ENCODE results near the gene S100A5.
"Not testable (repeated sequence)": the region's sequence is repeated elsewhere in the genome, so short reads cannot be mapped to it uniquely, and the experiment has no call there.

The S100A5 gene

DNA sequence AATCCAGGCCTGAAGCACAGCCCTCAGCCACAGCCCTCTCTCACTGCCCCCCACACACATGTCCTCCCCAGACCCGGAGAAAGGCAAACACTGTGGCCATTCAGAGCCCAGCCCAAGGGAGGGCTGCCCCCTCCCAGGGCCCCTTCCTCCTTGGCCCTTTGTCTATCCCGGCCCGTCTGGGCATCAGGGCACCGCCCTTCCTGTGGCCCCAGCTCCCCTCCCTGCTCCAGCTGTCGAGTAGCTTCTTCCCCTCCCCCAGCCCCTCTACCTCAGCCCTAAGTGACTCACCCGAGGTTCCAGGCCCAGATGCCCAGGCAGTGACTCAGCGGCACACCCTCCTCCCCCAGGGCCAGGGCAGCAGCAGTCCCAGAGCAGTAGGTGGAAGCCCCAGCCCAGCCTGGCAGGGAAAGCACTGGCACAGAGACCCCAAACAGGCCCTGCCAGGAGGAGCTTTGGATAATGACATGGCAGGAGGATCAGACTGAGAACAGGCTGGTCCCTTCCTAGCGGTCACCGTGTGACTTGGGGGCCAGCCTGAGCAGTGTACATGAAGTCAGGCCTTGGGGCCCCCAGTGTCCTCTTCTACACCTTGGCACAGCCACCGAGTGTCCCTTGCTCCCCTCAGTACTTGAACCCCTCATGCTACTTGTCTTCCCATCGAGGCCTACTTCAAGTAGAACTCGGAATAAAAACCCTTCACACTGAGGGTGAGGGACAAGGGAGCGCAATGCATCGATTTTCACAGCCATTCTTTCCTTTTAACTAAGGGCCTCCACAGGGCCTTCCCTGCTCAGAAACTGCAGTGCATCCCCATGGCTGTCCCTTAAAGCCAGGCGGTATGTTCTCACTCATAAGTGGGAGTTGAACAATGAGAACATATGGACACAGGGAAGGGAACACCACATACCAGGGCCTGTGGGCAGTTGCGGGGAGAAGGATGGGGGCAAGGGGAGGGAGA is 26.0 kb upstream of the S100A5 start:
- DNase-seq: peak; percentile 95

DNA sequence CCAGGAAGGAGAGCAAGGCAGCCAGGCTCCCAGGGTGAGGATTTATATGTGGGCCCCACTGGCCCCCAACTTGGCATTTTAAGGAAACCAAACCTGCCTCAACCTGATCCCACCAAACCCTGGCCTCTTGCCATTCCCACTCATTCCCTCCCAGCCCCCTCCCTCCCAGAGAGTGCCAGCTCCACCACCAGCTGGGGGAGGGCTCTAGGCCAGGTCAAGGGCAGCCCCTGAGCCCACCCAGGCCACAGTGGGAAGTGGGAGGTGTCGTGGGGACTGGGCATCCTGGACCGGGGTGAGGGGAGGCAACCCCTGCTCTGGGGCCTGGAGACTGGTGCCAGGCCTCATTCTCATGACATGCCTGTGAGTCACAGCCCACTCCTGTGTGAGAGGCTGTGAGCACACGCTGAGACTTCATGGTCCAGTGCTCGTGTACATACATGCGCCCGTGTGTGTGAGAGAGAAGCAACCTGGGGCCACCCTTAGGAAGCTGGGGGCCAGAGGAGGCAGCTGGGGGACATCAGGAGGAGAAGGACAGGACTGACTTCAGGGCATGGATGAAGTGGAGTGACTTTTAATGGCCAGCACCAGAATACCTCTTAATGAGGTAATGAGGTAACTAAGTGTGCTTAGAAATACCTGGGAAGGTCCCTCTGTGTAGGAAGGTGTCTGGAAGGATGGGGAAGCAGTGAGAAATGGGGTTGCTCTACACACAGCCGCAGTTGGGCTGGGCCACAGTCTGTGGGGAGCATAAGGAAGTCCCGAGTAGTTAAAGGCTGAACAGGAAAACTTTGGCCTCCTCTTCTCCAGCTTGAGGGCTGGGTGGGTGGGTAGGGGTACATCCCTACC is 25.0 kb upstream of the S100A5 start, which contains the start of gene S100A2:
Gene S100A2, minus strand, starts transcription at position 316 of the 846 bp plus-strand sequence. CDS start 1,967 bp downstream, outside the sequence.
- peak; percentile 76 for DNase-seq

DNA sequence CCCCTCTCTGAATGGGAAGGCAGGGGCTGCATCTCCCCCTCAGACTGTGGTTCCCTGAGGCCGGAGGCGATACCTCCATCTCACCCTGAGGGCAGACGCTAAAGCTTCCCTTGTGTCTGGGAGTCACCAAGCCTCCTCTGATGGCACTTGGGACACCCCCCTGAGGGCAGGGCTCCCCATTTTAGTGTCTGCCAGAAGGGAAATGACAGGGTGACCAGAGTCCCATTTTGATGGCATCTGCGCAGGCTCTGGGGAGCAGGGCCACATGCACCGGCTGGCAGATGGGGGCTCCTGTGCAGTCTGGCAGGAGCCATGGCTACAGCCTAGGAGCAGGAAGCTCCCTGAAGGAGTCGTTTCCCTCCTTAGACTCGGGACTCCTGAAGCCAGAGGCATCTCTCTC is 23.3 kb upstream of the S100A5 start:
- DNase-seq: no peak

DNA sequence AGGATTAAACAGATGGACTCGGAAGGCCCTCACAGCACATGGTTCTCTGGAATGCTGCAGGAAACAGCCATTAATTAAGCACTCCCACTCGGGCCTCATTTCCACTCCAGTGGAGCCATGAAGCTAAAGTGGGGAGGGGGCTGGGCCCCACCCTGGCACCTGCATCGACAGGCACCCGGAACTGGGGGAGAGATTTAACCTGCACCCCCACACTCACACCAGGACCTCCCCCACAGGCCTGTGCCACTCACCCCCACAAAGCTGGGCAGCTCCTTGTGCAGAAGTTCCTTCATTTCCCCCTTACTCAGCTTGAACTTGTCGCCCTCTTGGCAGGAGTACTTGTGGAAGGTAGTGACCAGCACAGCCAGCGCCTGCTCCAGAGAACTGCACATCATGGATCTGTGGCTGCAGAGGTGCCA is 22.8 kb upstream of the S100A5 start:
- DNase-seq: no peak

DNA sequence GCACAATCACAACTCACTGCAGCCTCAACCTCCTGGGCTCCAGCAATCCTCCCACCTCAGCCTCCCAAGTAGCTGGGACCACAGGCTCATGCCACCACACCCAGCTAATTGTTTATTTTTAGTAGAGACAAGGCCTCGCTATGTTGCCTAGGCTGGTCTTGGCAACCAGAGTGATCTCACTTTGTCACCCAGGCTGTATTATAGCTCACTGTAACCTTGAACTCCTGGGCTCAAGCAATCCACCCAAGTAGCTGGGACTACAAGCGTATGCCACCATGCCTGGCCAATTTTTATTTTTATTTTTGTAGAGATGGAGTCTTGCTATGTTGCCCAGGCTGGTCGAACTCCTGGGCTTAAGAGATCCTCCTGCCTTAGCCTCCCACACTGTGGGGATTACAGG is 21.3 kb upstream of the S100A5 start:
- not testable (repeated sequence) for DNase-seq

DNA sequence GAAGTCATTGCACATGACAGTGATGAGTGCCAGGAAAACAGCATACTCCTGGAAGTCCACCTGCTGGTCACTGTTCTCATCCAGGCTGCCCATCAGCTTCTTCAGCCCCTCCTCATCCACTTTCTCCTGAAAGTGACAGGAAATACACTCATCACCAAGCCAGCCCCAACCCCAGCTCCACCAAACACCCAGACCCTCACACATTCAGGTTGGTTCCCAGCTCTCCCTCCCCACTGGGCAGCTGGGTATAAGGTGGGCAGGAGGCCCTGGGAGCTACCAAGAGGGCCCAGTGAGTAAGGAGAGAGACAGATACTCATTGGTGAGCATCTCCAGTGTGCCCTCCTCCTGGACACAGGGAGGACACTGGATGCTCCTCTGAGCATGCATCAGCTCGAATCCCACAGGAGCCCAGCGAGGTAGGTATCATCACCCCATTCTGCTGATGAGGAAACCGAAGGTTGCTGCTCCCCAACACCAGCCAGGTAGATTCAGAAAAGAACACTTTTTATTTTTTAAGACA is 20.8 kb upstream of the S100A5 start:
- no peak for DNase-seq

DNA sequence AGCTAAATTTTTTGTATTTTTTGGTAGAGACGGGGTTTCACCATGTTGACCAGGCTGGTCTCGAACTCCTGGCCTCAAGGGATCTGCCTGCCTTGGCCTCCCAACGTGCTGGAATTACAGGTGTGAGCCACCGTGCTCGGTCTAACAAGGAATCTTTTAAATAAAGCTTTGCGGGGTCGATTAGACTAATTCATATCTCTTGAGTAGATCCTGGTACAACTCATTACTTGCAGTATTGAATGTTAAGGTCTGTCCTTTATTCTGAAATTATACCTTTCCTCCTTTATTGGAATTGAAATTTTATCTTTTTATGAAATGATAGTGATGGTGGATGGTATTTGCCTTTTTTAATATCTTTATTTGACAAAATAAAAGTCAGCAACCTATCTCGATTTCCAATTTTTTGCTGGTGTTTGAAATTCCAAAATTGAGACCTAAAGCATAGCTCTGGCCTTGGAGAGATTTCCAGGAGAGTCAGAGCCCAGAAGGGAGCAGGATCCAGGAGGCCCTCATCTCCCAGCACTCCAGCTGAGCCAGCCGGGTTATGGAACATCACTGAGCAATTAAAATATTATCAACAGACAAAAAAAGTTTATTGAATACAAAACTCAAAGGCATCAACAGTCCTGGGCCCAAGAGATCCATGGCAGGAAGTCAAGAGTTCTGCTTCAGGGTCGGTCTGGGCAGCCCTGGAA is 20.2 kb upstream of the S100A5 start:
- DNase-seq: no peak

DNA sequence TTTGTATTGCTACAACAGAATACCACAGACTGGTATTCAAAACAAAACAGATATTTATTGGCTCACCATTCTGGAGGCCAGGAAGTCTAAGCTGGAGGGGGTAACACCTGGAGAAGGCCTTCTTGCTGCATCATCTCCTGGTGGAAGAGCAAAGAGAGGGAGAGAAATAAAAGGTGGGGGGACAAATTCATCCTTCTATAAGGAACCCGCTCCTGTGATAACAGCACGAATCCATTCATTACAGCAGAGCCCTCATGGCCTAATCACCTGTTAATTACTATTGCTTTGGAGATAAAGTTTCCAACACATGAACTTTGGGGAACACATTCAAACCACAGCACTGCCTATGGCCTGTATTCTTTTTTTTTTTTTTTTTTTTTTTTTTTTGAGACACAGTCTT is 19.5 kb upstream of the S100A5 start:
- no peak for DNase-seq

DNA sequence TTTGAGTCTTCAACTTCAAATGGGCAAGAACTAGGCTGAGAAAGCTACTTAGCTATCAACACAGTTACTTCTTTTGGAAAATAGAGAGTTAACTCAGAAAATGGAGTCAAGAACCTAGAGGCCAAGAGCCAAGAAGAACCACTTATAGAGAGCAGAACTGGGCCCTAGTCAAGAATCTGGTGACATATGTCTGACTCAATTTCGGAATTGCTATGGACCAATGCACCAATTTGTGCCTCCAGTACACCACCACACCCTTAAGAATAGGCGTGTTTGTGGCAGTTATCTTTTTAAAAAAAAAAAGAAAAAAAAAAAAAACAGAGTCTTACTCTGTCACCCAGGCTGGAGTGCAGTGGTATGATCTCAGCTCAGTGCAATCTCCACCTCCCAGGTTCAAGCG is 17.1 kb upstream of the S100A5 start:
- DNase-seq: no peak

DNA sequence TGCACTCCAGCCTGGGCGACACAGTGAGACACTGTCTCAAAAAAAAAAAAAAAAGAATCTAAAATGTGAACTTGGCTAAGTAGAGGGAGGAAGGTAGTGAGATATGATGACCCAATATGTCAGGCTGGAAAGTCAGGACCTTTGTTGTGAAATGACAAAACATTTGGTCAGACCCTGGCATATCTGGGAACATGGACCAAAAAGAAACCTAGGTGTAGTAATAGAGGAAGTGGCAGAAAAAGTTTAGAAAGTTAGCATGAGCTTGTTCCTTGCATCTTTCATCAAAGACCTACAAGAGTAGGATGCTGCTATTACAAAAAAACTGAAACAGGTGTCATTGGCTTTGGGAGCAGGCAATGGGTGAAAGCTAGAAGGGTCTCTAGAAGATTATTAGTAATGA is 15.6 kb upstream of the S100A5 start:
- DNase-seq: no peak

DNA sequence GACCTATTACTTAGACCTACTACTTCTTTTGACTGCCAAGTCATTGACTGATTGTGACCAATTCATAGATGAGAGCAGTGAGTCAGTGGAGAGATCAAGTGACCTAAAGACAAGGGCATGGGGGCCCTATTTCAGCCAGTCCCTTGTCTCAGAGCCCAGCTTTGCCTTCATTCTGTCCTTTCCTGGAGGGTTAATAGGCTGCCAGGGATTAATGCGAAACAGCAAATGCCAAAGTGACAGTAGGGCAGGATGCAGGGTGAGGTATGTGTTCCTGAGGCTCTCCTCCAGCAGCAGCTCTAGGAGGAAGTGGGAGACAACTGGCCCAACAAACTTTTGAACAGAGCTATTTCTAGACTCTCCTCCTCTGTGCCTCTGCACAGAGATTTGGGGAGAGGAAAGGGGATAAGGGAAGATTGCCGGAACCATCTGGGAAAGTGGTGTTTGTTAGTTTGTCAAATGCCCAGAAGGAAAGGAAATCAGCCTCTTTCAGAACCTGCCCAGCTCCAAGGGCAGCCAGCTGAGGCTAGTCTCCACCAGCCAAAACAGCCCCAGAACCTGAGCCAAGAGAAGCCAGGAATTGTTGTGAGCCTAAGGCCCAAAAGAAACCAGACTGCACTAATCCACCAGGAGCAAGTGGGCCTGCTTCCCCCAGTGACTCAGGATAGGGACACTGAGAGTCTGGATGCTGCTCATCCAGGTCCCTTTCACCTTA is 13.3 kb upstream of the S100A5 start:
- no peak for DNase-seq

DNA sequence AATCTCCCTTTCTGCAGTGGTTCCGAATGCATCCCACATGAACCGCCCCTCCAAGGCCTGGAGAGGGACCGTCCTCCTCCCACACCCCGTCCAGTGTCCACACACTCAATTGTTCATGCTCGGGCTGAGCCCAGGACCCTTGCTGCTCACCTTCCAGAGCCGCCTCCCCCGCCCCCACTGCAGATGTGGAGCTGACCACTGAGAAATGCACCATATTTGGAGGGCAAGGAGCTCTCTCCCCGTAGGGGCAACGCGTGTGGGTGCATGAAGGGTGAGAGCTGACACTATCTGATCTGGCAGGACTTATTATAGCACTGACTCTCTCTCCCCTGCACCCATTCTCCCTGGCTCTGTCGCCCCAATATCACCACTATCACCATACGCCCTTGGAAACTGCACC is 12.4 kb upstream of the S100A5 start:
- DNase-seq: no peak

DNA sequence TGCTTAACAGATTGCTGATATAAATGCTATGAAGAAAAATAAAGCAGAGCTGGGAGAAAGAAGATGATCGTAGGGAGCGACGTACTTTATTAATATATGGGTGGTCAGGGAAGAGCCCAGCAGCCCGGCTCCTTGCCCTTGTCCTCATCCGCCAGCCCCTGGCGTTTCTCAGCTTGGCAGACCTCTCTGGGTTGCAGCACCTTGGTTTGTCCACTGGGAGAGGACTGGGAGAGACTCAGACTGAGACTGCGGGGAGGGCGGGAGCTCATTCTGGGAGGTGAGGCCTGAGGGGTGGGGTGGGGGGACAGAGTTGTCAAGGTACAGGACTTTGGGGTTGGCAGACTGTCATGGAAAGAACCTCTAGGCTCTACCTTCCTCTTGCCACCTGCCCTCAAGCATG is 11.6 kb upstream of the S100A5 start:
- no peak for DNase-seq

DNA sequence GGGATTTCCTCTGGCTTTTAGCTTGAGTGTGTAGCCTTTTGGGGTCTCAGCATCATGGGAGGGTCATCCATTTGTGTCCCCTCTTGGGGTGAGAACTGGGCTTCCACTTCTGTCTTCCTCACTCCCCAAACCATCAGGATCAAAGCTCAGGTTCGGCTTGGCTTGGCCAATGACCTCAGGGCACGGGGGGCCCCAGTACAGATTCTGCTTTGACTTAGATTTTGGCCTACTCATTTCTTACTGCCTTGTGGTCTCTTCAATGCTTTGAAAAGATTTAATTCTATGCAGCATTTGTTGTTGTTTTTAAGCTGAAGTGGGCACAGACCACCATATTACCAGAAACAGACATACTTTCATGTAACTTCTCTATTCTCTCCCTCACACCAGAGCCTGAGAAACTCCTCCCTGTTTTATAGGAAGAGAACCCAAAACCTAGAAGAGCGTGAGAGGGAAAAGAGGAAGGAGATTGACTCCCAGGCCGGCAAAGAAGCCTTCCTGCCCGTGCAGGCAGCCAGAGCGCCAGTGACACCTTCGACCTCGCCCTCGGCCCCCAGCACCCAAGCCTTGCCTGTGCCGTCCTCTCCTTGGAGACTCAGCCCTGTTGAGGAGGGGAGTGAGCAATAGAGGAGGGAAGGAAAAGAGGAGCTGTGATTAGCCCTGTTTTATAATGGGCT is 10.2 kb upstream of the S100A5 start:
- DNase-seq: no peak

DNA sequence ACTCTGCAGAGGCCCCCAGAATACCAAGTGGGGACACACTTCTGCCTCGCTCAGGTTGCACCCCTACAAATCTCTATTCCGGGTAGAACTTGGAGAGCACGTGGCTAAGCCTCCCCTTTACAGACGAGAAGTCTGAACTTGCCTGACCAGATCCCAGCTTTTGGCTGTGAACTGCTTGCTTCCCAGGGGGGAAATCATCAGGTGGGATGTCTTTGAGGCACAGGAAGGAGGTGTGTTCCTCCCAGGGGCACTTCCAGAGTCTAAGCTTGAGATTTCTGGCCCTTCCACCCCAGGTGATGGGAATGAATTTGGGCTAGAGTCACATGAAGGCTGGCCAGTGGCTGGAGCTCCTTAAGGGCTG is 9.6 kb upstream of the S100A5 start:
- no peak for DNase-seq

DNA sequence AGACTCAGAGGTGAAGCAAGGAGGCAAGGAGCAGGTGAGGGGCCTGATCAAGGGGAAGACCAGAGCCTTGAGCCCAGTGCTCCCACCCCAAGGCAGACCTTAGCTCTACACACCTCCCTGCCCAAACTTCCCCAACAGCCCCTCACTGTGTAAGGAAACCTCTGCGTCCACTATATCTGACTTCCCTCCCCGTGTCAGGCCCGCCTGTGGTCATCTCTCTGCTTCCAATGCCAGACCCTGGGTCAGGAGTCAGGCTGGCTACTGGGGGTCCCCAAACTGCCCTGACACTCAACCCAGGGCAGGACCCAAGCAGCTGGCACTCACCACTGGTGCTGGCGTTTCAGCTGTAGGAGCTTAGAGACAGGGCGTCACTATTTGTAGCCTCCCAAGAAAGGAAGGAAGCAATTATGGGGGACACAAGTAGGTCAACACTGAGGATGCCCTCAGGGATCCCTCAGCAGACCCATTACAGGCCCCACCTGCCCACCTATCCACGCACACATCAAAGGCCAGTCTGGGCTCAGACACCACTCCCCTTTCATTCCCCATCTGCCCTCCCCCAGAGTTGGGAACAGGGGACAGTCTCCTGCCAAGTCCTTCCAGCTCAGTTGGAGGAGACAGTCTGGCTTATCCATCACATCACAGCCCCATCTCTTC is 9.1 kb upstream of the S100A5 start:
- no peak for DNase-seq

DNA sequence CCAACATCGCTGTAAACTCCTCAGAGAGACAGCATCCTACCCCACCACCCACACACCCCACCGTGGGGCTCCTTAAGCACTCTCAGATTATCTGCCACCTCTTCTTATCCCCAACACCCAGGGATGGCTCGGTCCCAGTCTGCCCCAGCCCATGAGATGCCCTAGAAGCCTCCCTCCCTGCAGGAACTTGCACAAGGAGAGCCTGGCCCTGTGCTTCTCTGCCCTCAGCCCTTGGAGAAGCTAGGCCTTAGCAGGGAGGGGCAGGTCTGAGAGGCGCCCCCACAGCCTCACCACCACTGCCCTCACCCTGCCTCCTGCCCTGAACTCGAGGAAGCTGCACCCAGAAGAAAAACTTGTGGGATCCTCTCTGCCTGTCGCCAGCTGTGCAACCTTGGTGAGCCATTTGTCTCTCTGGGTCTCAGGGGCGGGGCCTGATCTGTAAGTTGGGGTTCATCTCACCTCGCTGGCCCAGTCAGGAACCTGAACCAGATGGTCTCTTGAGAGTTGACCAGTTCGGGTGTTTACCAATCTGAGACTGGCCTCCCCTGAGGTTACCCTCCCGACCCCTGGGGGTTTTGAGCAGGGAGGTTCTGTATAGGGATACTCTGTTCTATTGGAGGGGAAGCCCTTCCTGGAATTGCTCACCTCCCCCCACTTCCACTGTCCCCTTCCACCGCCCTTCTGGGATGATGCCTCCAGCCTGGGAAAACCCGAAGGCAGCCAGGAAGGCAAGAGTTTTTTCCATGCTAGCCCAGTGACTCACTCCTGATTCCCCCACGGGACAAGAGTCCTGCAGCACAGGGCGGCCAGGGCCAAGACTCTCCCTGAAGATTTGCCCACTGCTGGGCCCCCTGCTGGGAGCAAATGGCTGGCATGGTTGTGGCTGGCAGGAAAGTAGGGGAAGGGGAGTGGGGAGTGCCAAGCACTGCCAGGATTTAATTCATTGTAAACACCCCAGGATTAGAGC is 8.3 kb upstream of the S100A5 start, which contains the start of gene S100A3:
Gene S100A3, minus strand, starts transcription at position 537 of the 967 bp plus-strand sequence. CDS start 773 bp downstream, outside the sequence.
- DNase-seq: no peak

DNA sequence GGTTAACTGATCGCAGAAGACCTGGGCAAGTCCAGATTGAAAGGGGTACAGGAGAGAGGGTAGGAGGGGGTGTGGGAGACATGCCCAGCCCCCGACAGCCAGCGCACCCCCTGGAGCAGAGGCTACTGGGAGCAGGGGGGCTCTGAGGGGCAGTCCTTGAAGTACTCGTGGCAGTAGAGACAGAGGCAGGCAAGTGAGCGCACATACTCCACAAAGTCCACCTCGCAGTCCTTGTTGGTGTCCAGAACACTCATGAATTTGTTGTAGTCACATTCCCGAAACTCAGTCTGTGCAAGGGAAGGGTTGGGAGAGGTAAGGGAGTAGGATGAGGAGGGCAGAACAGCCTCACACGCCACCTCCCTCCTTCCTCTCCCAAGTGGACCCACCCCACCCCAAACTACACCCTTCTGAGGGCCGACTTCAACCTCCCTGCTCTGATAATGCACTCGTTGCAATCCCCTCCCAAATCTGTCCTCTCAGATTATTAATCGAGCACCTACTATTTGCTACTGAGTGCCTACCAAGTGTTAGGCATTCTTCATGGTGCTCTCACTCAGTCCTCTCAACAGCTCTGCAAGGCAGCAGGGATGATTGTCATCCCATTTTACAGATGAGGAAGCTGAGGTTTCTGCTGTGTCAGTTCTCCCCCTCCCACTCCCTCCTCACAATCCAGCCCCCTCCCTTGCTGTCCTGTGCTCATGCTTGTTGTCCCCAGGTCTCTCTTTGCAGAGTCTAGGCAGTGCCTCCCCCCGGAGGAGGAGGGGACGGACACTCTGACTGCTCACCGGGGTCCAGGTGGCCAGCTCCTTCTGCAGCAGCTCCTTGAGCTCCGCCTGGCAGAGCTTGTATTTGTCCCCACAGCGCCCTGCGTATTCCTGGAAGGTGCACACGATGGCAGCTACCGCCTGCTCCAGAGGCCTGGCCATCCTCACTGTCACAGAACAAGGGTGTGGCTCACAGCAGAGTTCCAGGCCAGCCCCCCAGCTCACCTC is 7.1 kb upstream of the S100A5 start:
- no peak for DNase-seq
